ENCODE results near the gene LPP.

Gene LPP

GRCh38 chr3:188361888-188362287, 207.9 kb downstream of the LPP start:
- DNase-seq (ENCODE audit: extremely low spot score): no peak
- TF ChIP-seq FOXM1 (IDR thresholded peaks at IDR 0.05; ENCODE audit: borderline replicate concordance): no peak
- no peak for TF ChIP-seq SUZ12 (IDR thresholded peaks at IDR 0.05)
- TF ChIP-seq FOXK2 (IDR thresholded peaks at IDR 0.05): no peak
- no peak for TF ChIP-seq NFRKB (IDR thresholded peaks at IDR 0.05)
- ChIA-PET POLR2A (no interaction called here), CTCF (interaction anchor here (1.2 kb wide), 1 partner anchor 10 kb away, joined by 3 read pairs; no protein-coding TSS in a partner anchor)

GRCh38 chr3:188362405-188362831, 208.5 kb downstream of the LPP start:
- no peak for TF ChIP-seq HDGF (IDR thresholded peaks at IDR 0.05; ENCODE audit: borderline replicate concordance)
- TF ChIP-seq PKNOX1 (IDR thresholded peaks at IDR 0.05): no peak
- no peak for TF ChIP-seq CTBP1 (IDR thresholded peaks at IDR 0.05; ENCODE audit: borderline replicate concordance)
- no peak for TF ChIP-seq L3MBTL2 (conservative IDR thresholded peaks at IDR 0.05)
- TF ChIP-seq FOXM1 (IDR thresholded peaks at IDR 0.05; ENCODE audit: borderline replicate concordance): no peak
- DNase-seq (ENCODE audit: extremely low spot score): no peak
- CTCF ChIA-PET: interaction anchor here (1.2 kb wide), 1 partner anchor 11 kb away, joined by 3 read pairs; no protein-coding TSS in a partner anchor
- POLR2A ChIA-PET: no interaction called here

GRCh38 chr3:188365184-188365583, 211.2 kb downstream of the LPP start:
- no peak for TF ChIP-seq ZNF384 (IDR thresholded peaks at IDR 0.05)
- no peak for TF ChIP-seq ARNT (IDR thresholded peaks at IDR 0.05)
- no peak for TF ChIP-seq SUZ12 (IDR thresholded peaks at IDR 0.05)
- TF ChIP-seq L3MBTL2 (conservative IDR thresholded peaks at IDR 0.05): no peak
- TF ChIP-seq FOXA1 (IDR thresholded peaks at IDR 0.05): no peak
- no peak for TF ChIP-seq SP1 (IDR thresholded peaks at IDR 0.05)
- no peak for TF ChIP-seq NFRKB (IDR thresholded peaks at IDR 0.05)
- TF ChIP-seq BHLHE40 (IDR thresholded peaks at IDR 0.05; ENCODE audit: borderline replicate concordance): no peak
- TF ChIP-seq PKNOX1 (IDR thresholded peaks at IDR 0.05): no peak
- TF ChIP-seq HDGF (IDR thresholded peaks at IDR 0.05; ENCODE audit: borderline replicate concordance): no peak
- TF ChIP-seq LEF1 (IDR thresholded peaks at IDR 0.05; ENCODE audit: borderline replicate concordance): no peak
- no peak for TF ChIP-seq CTBP1 (IDR thresholded peaks at IDR 0.05; ENCODE audit: borderline replicate concordance)
- no peak for TF ChIP-seq TARDBP (IDR thresholded peaks at IDR 0.05)
- TF ChIP-seq FOXK2 (IDR thresholded peaks at IDR 0.05): no peak
- TF ChIP-seq ELF4 (IDR thresholded peaks at IDR 0.05): no peak
- DNase-seq (ENCODE audit: extremely low spot score): no peak
- CTCF ChIA-PET: interaction anchor here (0.7 kb wide), 1 partner anchor 31 kb away, joined by 3 read pairs; no protein-coding TSS in a partner anchor

GRCh38 chr3:188365988-188366698, 212.2 kb downstream of the LPP start:
- TF ChIP-seq SP1 (IDR thresholded peaks at IDR 0.05): no peak
- TF ChIP-seq FOXA1 (IDR thresholded peaks at IDR 0.05): no peak
- no peak for TF ChIP-seq ZNF384 (IDR thresholded peaks at IDR 0.05)
- no peak for TF ChIP-seq ARNT (IDR thresholded peaks at IDR 0.05)
- TF ChIP-seq BHLHE40 (IDR thresholded peaks at IDR 0.05; ENCODE audit: borderline replicate concordance): no peak
- no peak for TF ChIP-seq ELF4 (IDR thresholded peaks at IDR 0.05)
- no peak for TF ChIP-seq FOXK2 (IDR thresholded peaks at IDR 0.05)
- TF ChIP-seq PKNOX1 (IDR thresholded peaks at IDR 0.05): no peak
- TF ChIP-seq HDGF (IDR thresholded peaks at IDR 0.05; ENCODE audit: borderline replicate concordance): no peak
- no peak for TF ChIP-seq NFRKB (IDR thresholded peaks at IDR 0.05)
- no peak for TF ChIP-seq L3MBTL2 (conservative IDR thresholded peaks at IDR 0.05)
- no peak for TF ChIP-seq SUZ12 (IDR thresholded peaks at IDR 0.05)
- TF ChIP-seq TARDBP (IDR thresholded peaks at IDR 0.05): no peak
- CTCF ChIA-PET: interaction anchor here (0.7 kb wide), 1 partner anchor 58 kb away, joined by 3 read pairs; no protein-coding TSS in a partner anchor
- POLR2A ChIA-PET: no interaction called here
- no peak for DNase-seq (ENCODE audit: extremely low spot score)

More at GRCh38 chr3:188365184-188365583, 211.2 kb downstream of the LPP start:
- POLR2A ChIA-PET: no interaction called here

- ChIA-PET CTCF (no interaction called here), POLR2A (interaction anchor here (0.8 kb wide), 1 partner anchor 564 kb away, joined by 3 read pairs; no protein-coding TSS in a partner anchor)
- TF ChIP-seq BHLHE40 (IDR thresholded peaks at IDR 0.05; ENCODE audit: borderline replicate concordance) (no peak), ELF4 (IDR thresholded peaks at IDR 0.05) (no peak), FOXK2 (IDR thresholded peaks at IDR 0.05) (no peak), CTBP1 (IDR thresholded peaks at IDR 0.05; ENCODE audit: borderline replicate concordance) (no peak), PKNOX1 (IDR thresholded peaks at IDR 0.05) (no peak), SUZ12 (IDR thresholded peaks at IDR 0.05) (no peak), ARNT (IDR thresholded peaks at IDR 0.05) (no peak), HDGF (IDR thresholded peaks at IDR 0.05; ENCODE audit: borderline replicate concordance) (no peak), LEF1 (IDR thresholded peaks at IDR 0.05; ENCODE audit: borderline replicate concordance) (no peak), ZNF384 (IDR thresholded peaks at IDR 0.05) (no peak), FOXM1 (IDR thresholded peaks at IDR 0.05; ENCODE audit: borderline replicate concordance) (no peak), L3MBTL2 (conservative IDR thresholded peaks at IDR 0.05) (no peak), FOXA1 (IDR thresholded peaks at IDR 0.05) (no peak), TARDBP (IDR thresholded peaks at IDR 0.05) (no peak), NFRKB (IDR thresholded peaks at IDR 0.05) (no peak)
- DNase-seq (ENCODE audit: extremely low spot score): no peak
These were observed 213.7 kb downstream of the LPP start for GRCh38 chr3:188367678-188368077.
